H1 (cell line): Measurements from ENCODE around the gene RAD51B. TPM values are rescaled to one million over a fixed set of nuclear protein-coding genes. Genes with fewer than 3 reads are reported as not detected.

ENCODE experiments used
- CTCF ChIA-PET: fragments of 300-600 bp; sonication (Branson Sonifier 250); formaldehyde crosslinking; loops from one replicate; lab custom pipeline; 2021; ENCODE audit not compliant: partially characterized antibody; lab: Charles Lee
- POLR2A ChIA-PET: fragments of 300-600 bp; sonication (Branson Sonifier 250); formaldehyde crosslinking; loops from one replicate; lab custom pipeline; 2021; ENCODE audit warnings: inconsistent platforms; ENCODE audit not compliant: partially characterized antibody; lab: Charles Lee
- DNase-seq, 2 experiments: peaks; one replicate each; pipeline versions ENCODE4 v3.0.0 to v3.0.0-alpha.2; 2010 to 2022; ENCODE audit warnings: low spot score in 2 of 2, low read depth in 1 of 2, mixed read lengths in 1 of 2
- FAIRE-seq: peaks from 2 replicates; lab custom pipeline; 2011; peaks lifted over from hg19 to GRCh38; lab: Jason Lieb, UNC
- H2AFZ ChIP-seq: 2 replicates; pipeline ENCODE4 v1.8.1; 2012; ENCODE audit warnings: low read length, inconsistent platforms
- H2AK5ac ChIP-seq: 2 replicates; pipeline ENCODE4 v1.6.1; 2013; ENCODE audit warnings: low read depth, low read length
- H2BK120ac ChIP-seq: replicated peaks from 2 replicates; pipeline ENCODE3; 2013; ENCODE audit warnings: low read depth, low read length, inconsistent platforms
- H2BK12ac ChIP-seq: 2 replicates; pipeline ENCODE4 v1.6.1; 2013; ENCODE audit warnings: low read depth, low read length
- H2BK15ac ChIP-seq: 2 replicates; pipeline ENCODE4 v1.6.1; 2013; ENCODE audit warnings: low read length
- H2BK20ac ChIP-seq: 2 replicates; pipeline ENCODE4 v1.6.1; 2013; ENCODE audit warnings: low read length
- H2BK5ac ChIP-seq: 2 replicates; pipeline ENCODE4 v1.6.1; 2013; ENCODE audit warnings: low read depth, low read length
- H3K14ac ChIP-seq: 2 replicates; pipeline ENCODE4 v1.6.1; 2013; ENCODE audit warnings: inconsistent platforms; ENCODE audit not compliant: insufficient read length
- H3K18ac ChIP-seq: 2 replicates; pipeline ENCODE4 v1.6.1; 2013; ENCODE audit warnings: low read length; ENCODE audit errors: extremely low read depth
- H3K23ac ChIP-seq: 2 replicates; pipeline ENCODE4 v1.6.1; 2013; ENCODE audit warnings: inconsistent platforms; ENCODE audit not compliant: insufficient read length
- H3K23me2 ChIP-seq: 2 replicates; pipeline ENCODE4 v1.6.1; 2013; ENCODE audit warnings: low read depth, low read length
- H3K27ac ChIP-seq: 2 replicates; pipeline ENCODE4 v1.6.1; 2011; ENCODE audit warnings: low read depth, low read length, inconsistent platforms
- H3K27me3 ChIP-seq, 4 experiments: replicated peaks in 1 of 4; 1 replicate in 1 of 4; 2 replicates in 3 of 4; pipeline versions ENCODE4 v1.6.1 to v1.8.1; 2011 to 2013; ENCODE audit warnings: low read length in 3 of 4, mild to moderate bottlenecking in 3 of 4, inconsistent platforms in 2 of 4, mixed read lengths in 2 of 4, moderate library complexity in 1 of 4; ENCODE audit not compliant: control insufficient read depth in 3 of 4, insufficient read depth in 3 of 4; ENCODE audit errors: extremely low read depth in 1 of 4
- H3K36me3 ChIP-seq, 4 experiments: 2 replicates each; pipeline versions ENCODE4 v1.6.1 to v1.8.1; 2011 to 2013; ENCODE audit warnings: mild to moderate bottlenecking in 4 of 4, low read length in 3 of 4, moderate library complexity in 2 of 4, control low read depth in 1 of 4, inconsistent platforms in 1 of 4; ENCODE audit not compliant: insufficient read depth in 4 of 4, control insufficient read depth in 2 of 4
- H3K4ac ChIP-seq: replicated peaks from 2 replicates; pipeline ENCODE3; 2013; ENCODE audit warnings: low read length, low read depth, mixed read lengths, inconsistent platforms; ENCODE audit not compliant: insufficient read length
- H3K4me1 ChIP-seq, 4 experiments: replicated peaks in 1 of 4; 1 replicate in 1 of 4; 2 replicates in 3 of 4; pipeline versions ENCODE4 v1.6.1 to v1.8.1; 2011 to 2013; ENCODE audit warnings: low read length in 3 of 4, inconsistent platforms in 2 of 4, mixed read lengths in 1 of 4; ENCODE audit not compliant: insufficient read depth in 4 of 4, control insufficient read depth in 3 of 4
- H3K4me2 ChIP-seq, 2 experiments: 2 replicates each; pipeline versions ENCODE4 v1.6.1 to v1.8.1; 2011 to 2013; ENCODE audit warnings: low read depth in 2 of 2, low read length in 2 of 2, control low read depth in 1 of 2, inconsistent platforms in 1 of 2, mild to moderate bottlenecking in 1 of 2; ENCODE audit not compliant: insufficient read depth in 1 of 2
- H3K4me3 ChIP-seq, 4 experiments: fragments of 200-600, 300-600 bp in 1 of 4; sonication (generic), shearing (Covaris generic), sonication (Bioruptor Twin) in 1 of 4; 2 replicates each; pipeline versions ENCODE4 v1.5.1 to v1.8.1; 2011 to 2016; ENCODE audit warnings: low read length in 4 of 4, low read depth in 3 of 4, control low read depth in 2 of 4, inconsistent platforms in 2 of 4, mild to moderate bottlenecking in 2 of 4, mixed read lengths in 1 of 4, moderate library complexity in 1 of 4; ENCODE audit not compliant: insufficient read depth in 2 of 4; ENCODE audit errors: extremely low read depth in 1 of 4
- H3K56ac ChIP-seq: replicated peaks from 2 replicates; pipeline ENCODE3; 2013; ENCODE audit warnings: low read depth, mild to moderate bottlenecking, mixed read lengths, low read length, inconsistent platforms; ENCODE audit not compliant: insufficient read length
- H3K79me1 ChIP-seq: 2 replicates; pipeline ENCODE4 v1.6.1; 2013; ENCODE audit warnings: low read depth, low read length, control low read depth
- H3K79me2 ChIP-seq, 2 experiments: 2 replicates each; pipeline versions ENCODE4 v1.6.1 to v1.8.1; 2012 to 2013; ENCODE audit warnings: low read length in 2 of 2, mild to moderate bottlenecking in 2 of 2, inconsistent platforms in 1 of 2; ENCODE audit not compliant: insufficient read depth in 2 of 2, control insufficient read depth in 1 of 2
- H3K9ac ChIP-seq, 4 experiments: replicated peaks in 1 of 4; 1 replicate in 1 of 4; 2 replicates in 3 of 4; pipeline versions ENCODE4 v1.6.1 to v1.8.1; 2011 to 2013; ENCODE audit warnings: low read depth in 3 of 4, low read length in 3 of 4, control low read depth in 2 of 4, mild to moderate bottlenecking in 2 of 4, moderate library complexity in 2 of 4, inconsistent platforms in 1 of 4; ENCODE audit errors: extremely low read depth in 1 of 4
- H3K9me3 ChIP-seq, 2 experiments: 2 replicates each; pipeline versions ENCODE4 v1.6.1 to v1.8.1; 2012 to 2013; ENCODE audit warnings: mild to moderate bottlenecking in 2 of 2, moderate library complexity in 2 of 2, control low read depth in 1 of 2, inconsistent platforms in 1 of 2, low read depth in 1 of 2, low read length in 1 of 2, mixed read lengths in 1 of 2; ENCODE audit not compliant: insufficient read depth in 2 of 2
- H4K20me1 ChIP-seq, 2 experiments: replicated peaks in 1 of 2; 2 replicates each; pipeline versions ENCODE3 to v1.8.1; 2011 to 2013; ENCODE audit warnings: inconsistent platforms in 2 of 2, low read length in 2 of 2, mild to moderate bottlenecking in 1 of 2; ENCODE audit not compliant: insufficient read depth in 2 of 2, control insufficient read depth in 1 of 2
- H4K5ac ChIP-seq: 2 replicates; pipeline ENCODE4 v1.6.1; 2013; ENCODE audit warnings: low read length, low read depth, mixed read lengths, inconsistent platforms; ENCODE audit not compliant: insufficient read length
- H4K8ac ChIP-seq: 2 replicates; pipeline ENCODE4 v1.8.0; 2013; ENCODE audit warnings: mild to moderate bottlenecking, moderate library complexity, low read length, inconsistent platforms; ENCODE audit not compliant: insufficient read depth; ENCODE audit errors: extremely low read depth
- H4K91ac ChIP-seq: replicated peaks from 2 replicates; pipeline ENCODE3; 2013; ENCODE audit warnings: low read length, mixed read lengths, inconsistent platforms; ENCODE audit not compliant: insufficient read length
- CEBPB ChIP-seq: IDR thresholded peaks from 2 replicates; pipeline ENCODE4 v1.6.1; 2012; ENCODE audit warnings: low read depth, low read length
- FOSL1 ChIP-seq: IDR thresholded peaks from 2 replicates; pipeline ENCODE4 v1.6.1; 2011; ENCODE audit warnings: mild to moderate bottlenecking, low read depth, low read length, moderate library complexity; ENCODE audit not compliant: insufficient read depth
- HDAC6 ChIP-seq: IDR thresholded peaks from one replicate; pipeline ENCODE4 v1.7.1; 2012; ENCODE audit warnings: low read depth, mild to moderate bottlenecking, inconsistent platforms, low read length, moderate library complexity
- KDM1A ChIP-seq: fragments of 200-600, 300-600 bp; sonication (generic); IDR thresholded peaks from 2 replicates; pipeline ENCODE4 v1.7.1; 2016; ENCODE audit warnings: mild to moderate bottlenecking, low read length, borderline replicate concordance
- KDM4A ChIP-seq: IDR thresholded peaks from one replicate; pipeline ENCODE4 v1.7.1; 2012; ENCODE audit warnings: low read depth, mild to moderate bottlenecking, moderate library complexity, low read length, inconsistent platforms; ENCODE audit not compliant: severe bottlenecking
- POLR2AphosphoS5 ChIP-seq: IDR thresholded peaks from 2 replicates; pipeline ENCODE4 v1.6.1; 2011; ENCODE audit warnings: low read depth, low read length
- polyA plus RNA-seq, 7 experiments: library from polyadenylated mRNA; depleted of rRNA in 3 of 7; stranded (reverse) in 5 of 7; unstranded in 2 of 7; fragments of >200 nt in 5 of 7; fragments of 200-250 nt in 2 of 7; gene quantifications; 1 replicate in 5 of 7; 2 replicates in 1 of 7; 4 replicates in 1 of 7; pipeline versions ENCODE4 v1.2.1 to v1.2.3, GENCODE V29; 2011 to 2013; ENCODE audit warnings: missing spikeins in 2 of 7, mixed read lengths in 2 of 7
- total RNA-seq: library from RNA; stranded (reverse); fragmentation: NEBNext Ultra II Directional; extraction: Animal tissue kit (Norgen Biotek cat#: 25700); gene quantifications from 2 replicates; pipeline ENCODE4 v1.2.1, GENCODE V29; 2021

The RAD51B gene
- total and polyA plus RNA-seq, 2 of the 8 experiments (the other 6 are each of a cell fraction or from before 2014, with no cell fraction given), result 3.9 to 14.9 TPM

DNA sequence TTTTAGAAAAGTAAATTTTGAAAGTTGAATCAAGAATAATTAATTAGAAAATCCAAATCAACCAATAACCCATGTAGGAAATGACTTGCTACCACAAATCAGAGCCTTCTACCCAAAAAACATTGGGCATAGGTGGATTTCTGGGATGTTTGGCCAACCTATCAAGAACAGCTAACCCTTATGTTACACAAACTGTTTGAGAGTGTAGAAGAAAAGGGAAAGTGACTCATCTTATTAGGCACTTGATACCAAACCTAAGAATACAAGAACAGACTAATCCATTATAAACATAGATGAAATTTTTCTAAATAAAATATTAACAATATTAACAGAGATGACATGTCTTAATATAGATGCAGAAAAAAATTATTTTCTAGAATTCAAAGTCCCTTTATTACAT is 712.9 kb downstream of the RAD51B start:
- H2BK5ac ChIP-seq, result no peak overlapping the region
- H2BK12ac ChIP-seq, result no peak overlapping the region
- H3K18ac ChIP-seq, result no peak overlapping the region
- H3K79me2 ChIP-seq, result no peaks in the 10 kb centered on the region
- H3K56ac ChIP-seq, result no peak overlapping the region
- no peak overlapping the region for H3K23ac ChIP-seq
- H3K23me2 ChIP-seq, result no peaks in the 10 kb centered on the region
- H4K20me1 ChIP-seq, result no peaks in the 10 kb centered on the region
- no peak overlapping the region for H4K5ac ChIP-seq
- ChIA-PET POLR2A (no interaction called here), CTCF (interaction anchor here (0.6 kb wide), 1 partner anchor 11 kb away, joined by 3 read pairs; no protein-coding TSS in a partner anchor)
- no peak overlapping the region for H3K27ac ChIP-seq
- peaks cover 7 to 13% of the 10 kb centered on the region in 2 experiments; a peak in 2 of 4 replicates for H3K9me3 ChIP-seq
- H4K8ac ChIP-seq, result no peak overlapping the region
- H2AK5ac ChIP-seq, result no peak overlapping the region
- no peak overlapping the region for H2BK20ac ChIP-seq
- no peak overlapping the region for H2AFZ ChIP-seq
- H3K4me1 ChIP-seq, result no peaks in the 10 kb centered on the region
- H2BK15ac ChIP-seq, result no peak overlapping the region
- no peaks in the 10 kb centered on the region; a peak in 1 of 8 replicates for H3K36me3 ChIP-seq
- H3K9ac ChIP-seq, result no peak overlapping the region
- no peak overlapping the region for H3K4me2 ChIP-seq
- H3K14ac ChIP-seq, result no peak overlapping the region
- DNase-seq, result no peak
- no peaks in the 10 kb centered on the region for H3K79me1 ChIP-seq
- FAIRE-seq, result no peak
- H4K91ac ChIP-seq, result no peak overlapping the region
- H3K4me3 ChIP-seq, result no peak overlapping the region
- no peak overlapping the region for H2BK120ac ChIP-seq
- no peaks in the 10 kb centered on the region for H3K27me3 ChIP-seq
- H3K4ac ChIP-seq, result no peak overlapping the region
- TF ChIP-seq KDM1A, result no peak
- no peak for TF ChIP-seq HDAC6
- TF ChIP-seq FOSL1, result no peak
- no peak for TF ChIP-seq POLR2AphosphoS5
- no peak for TF ChIP-seq KDM4A
- TF ChIP-seq CEBPB, result no peak
